Activated T-helper 17 cell treated with anti-CD3 and anti-CD28 coated beads, Interleukin-2, amount 50 U/mL, for 72 hours (primary cell): ENCODE measurements around the gene STMP1. TPM values are rescaled to one million over a fixed set of nuclear protein-coding genes. Genes with fewer than 3 reads are reported as not detected.

ENCODE experiments used
- ATAC-seq: fragments of 150-1000 bp; cut with Tn5 transposase; replicated peaks from 2 replicates; pipeline ENCODE4 v1.10.0; 2021; ENCODE audit warnings: mild to moderate bottlenecking, moderate library complexity
- H3K27ac Mint-ChIP-seq: one replicate; pipeline ENCODE4 v1.8.0; 2022; ENCODE audit warnings: mixed read lengths
- H3K27me3 Mint-ChIP-seq: one replicate; pipeline ENCODE4 v1.8.0; 2022; ENCODE audit warnings: mixed read lengths
- H3K36me3 Mint-ChIP-seq: one replicate; pipeline ENCODE4 v1.8.0; 2022; ENCODE audit warnings: low read depth, mild to moderate bottlenecking, mixed read lengths
- H3K4me1 Mint-ChIP-seq: one replicate; pipeline ENCODE4 v1.8.0; 2022; ENCODE audit warnings: mixed read lengths
- H3K4me3 Mint-ChIP-seq: one replicate; pipeline ENCODE4 v1.8.0; 2022; ENCODE audit warnings: mild to moderate bottlenecking, mixed read lengths
- H3K9me3 Mint-ChIP-seq: one replicate; pipeline ENCODE4 v1.8.0; 2022; ENCODE audit warnings: mixed read lengths
- total RNA-seq, 2 donors: library from RNA; stranded (reverse); gene quantifications; one replicate each; pipeline ENCODE4 v1.2.3, GENCODE V29; 2022

STMP1 gene
- total RNA-seq, 2 donors from 2014 or later: 10.5 to 11.1 TPM

DNA sequence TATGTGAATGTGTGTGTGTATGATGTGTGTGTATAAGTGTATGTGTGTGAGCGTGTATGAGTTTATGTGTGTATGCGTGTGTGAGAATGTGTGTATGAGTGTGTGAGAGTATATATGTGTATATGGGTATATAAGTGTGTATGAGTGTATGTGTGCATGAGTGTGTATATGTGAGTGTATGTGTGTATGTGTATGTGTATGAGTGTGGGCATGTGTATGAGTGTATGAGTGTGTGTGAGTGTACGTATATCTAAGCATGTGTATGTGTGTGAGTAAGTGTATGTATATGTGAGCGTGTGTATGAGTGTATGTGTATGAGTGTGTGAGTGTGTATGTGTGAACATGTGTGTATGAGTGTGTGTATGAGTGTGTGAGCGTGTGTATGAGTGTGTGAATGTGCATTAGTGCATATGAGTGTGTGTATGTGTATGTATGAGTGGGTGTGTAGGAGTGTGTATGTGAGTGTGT is 52.8 kb downstream of the STMP1 start:
- ATAC-seq: no peak
- no peaks in the 10 kb centered on the region for H3K9me3 Mint-ChIP-seq
- H3K27me3 Mint-ChIP-seq: no peaks in the 10 kb centered on the region
- H3K4me3 Mint-ChIP-seq: no peak overlapping the region
- H3K36me3 Mint-ChIP-seq: no peaks in the 10 kb centered on the region
- H3K27ac Mint-ChIP-seq: no peak overlapping the region
- no peaks in the 10 kb centered on the region for H3K4me1 Mint-ChIP-seq

DNA sequence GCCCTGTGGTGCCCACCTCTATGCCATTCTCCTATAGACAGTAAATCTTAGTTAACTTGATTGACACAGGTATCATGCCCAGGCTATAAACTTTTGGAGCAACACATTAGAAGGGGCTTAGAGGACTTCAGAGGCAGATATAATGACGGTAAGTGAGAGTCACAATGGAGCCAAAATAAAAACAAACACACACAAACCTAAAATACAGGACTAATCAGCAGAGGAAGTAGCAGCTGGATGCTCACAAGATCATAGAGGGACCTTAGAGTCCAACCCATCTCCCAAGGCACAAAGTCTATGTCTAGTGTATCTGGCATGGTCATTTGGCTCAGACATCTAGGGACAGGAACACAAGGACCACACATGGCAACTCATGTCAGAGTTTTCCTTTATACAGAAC is 53.4 kb downstream of the STMP1 start:
- no peak for ATAC-seq
- H3K27me3 Mint-ChIP-seq: peaks cover 3% of the 10 kb centered on the region
- no peak overlapping the region for H3K4me3 Mint-ChIP-seq
- H3K36me3 Mint-ChIP-seq: no peaks in the 10 kb centered on the region
- no peaks in the 10 kb centered on the region for H3K9me3 Mint-ChIP-seq
- no peak overlapping the region for H3K27ac Mint-ChIP-seq
- H3K4me1 Mint-ChIP-seq: no peaks in the 10 kb centered on the region

DNA sequence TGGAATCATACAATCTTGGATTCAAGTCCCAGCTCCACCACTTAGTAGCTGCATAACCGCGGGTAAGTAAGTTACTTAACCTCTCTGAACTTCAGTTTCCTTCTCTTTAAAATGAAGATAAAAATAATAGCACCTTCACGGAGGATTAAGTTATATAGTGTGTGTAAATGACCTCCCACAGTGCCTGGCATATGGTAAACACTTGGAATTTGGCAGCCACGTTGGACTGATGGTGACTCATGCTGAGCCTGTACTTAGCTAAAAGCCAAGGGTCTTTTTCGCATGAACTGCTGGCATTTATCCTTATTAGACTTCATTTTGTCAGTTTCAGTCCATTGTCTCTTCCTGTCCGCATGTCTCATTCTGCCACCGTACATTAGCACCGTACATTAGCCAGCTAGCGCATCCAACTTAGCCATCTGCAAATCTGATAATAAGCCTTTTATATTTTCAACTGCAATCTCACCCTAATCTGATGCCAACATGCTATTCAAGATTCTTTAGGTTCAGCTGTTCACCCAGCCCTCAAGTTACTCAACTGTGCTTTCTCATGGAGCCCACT is 54.4 kb downstream of the STMP1 start:
- Mint-ChIP-seq H3K27ac (no peak overlapping the region), H3K36me3 (no peaks in the 10 kb centered on the region), H3K4me3 (no peak overlapping the region), H3K9me3 (no peaks in the 10 kb centered on the region), H3K4me1 (no peaks in the 10 kb centered on the region), H3K27me3 (peaks cover 7% of the 10 kb centered on the region)
- ATAC-seq: no peak

DNA sequence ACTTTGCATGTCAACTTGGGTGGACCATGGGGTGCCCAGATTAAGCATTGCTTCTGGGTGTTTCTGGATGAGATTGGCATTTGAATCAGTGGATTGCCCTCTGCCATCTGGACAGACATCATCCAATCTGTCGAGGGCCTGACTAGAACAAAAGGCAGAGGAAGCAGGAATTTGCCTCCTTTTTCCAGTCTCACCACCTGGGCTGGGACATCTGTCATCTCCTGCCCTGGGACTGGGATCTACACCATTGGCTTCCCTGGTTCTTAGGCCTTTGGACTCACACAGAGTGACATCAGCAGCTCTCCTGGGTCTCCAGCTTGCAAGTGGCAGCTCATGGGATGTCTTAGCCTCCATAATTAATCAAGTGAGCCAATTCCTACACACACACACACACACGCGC is 55.4 kb downstream of the STMP1 start:
- H3K4me1 Mint-ChIP-seq: no peaks in the 10 kb centered on the region
- no peak overlapping the region for H3K4me3 Mint-ChIP-seq
- H3K27me3 Mint-ChIP-seq: peaks cover 10% of the 10 kb centered on the region
- no peaks in the 10 kb centered on the region for H3K9me3 Mint-ChIP-seq
- ATAC-seq: no peak
- no peak overlapping the region for H3K27ac Mint-ChIP-seq
- no peaks in the 10 kb centered on the region for H3K36me3 Mint-ChIP-seq

DNA sequence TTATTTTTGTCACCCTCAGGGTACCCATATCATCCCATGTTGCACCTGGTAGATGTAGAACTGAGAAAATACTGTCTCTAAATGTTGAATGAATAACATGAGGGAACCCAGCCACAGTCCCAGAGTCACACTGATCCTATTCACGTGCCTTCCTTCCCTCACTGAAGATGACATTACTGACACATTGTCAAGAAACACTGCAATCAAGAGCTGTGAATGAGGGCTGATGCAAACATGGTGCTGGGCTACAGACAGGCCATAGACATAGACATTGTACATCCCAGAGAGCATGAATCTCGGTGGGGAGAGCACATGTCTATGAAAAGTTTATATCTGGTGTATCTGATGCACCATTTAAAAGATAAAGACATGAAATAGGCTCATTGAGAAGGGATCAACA is 55.9 kb downstream of the STMP1 start:
- no peaks in the 10 kb centered on the region for H3K36me3 Mint-ChIP-seq

DNA sequence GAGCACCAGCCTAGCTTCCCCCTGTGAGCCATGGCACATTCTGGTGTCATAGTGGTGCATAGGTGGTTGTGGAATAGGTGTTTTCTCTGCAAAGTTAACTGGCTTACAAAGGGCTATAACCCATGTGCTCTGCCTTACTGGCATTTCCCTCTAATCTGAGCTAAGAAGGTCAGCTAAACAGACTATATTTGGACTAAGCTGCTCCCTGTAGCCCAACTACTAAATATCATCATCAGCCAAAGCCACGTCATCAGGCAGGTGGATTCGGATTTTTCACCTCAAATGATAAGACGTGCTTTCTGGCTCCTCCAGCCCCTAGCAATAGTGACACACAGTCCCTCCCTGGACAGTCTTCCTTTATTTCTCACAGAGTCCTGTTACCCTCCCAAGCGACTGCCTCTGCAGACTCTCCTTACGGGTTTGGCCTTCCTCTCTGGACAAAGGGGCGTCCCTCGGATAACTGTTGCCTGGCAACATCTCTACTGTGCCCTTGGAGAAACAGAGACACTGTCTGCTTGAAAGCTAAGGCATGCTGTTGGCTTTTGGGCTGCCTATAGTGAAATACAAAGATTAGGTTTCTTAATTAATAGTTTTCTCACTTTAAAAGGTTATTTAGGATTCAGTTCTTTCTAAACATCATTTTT is 56.6 kb downstream of the STMP1 start:
- Mint-ChIP-seq H3K4me1 (no peaks in the 10 kb centered on the region), H3K36me3 (no peaks in the 10 kb centered on the region), H3K27ac (no peak overlapping the region), H3K27me3 (peaks cover 10% of the 10 kb centered on the region), H3K4me3 (no peak overlapping the region), H3K9me3 (no peaks in the 10 kb centered on the region)
- no peak for ATAC-seq

More for the DNA sequence above, 55.9 kb downstream of the STMP1 start:
- Mint-ChIP-seq H3K9me3 (no peaks in the 10 kb centered on the region), H3K4me3 (no peak overlapping the region), H3K27me3 (peaks cover 10% of the 10 kb centered on the region), H3K27ac (no peak overlapping the region), H3K4me1 (no peaks in the 10 kb centered on the region)
- no peak for ATAC-seq

DNA sequence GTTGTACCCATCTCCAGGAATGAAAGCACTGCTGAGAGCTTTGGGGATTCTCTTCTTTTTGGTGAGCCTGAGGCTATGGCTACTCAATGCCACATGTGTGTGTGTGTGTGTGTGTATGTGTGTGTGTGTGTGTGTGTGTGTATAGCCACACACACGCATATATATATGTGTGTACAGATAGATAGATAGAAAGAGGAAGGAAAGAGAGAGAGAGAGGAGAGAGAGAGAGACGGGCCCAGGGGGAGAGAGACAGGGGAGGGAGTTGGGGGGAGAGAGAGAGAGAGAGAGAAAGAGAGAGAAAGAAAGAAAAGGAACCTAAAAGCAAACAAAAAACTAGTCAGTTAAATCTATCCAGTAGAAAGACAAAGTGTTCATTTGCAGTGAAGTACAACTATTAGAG is 57.4 kb downstream of the STMP1 start:
- ATAC-seq: no peak
- H3K27ac Mint-ChIP-seq: no peak overlapping the region

DNA sequence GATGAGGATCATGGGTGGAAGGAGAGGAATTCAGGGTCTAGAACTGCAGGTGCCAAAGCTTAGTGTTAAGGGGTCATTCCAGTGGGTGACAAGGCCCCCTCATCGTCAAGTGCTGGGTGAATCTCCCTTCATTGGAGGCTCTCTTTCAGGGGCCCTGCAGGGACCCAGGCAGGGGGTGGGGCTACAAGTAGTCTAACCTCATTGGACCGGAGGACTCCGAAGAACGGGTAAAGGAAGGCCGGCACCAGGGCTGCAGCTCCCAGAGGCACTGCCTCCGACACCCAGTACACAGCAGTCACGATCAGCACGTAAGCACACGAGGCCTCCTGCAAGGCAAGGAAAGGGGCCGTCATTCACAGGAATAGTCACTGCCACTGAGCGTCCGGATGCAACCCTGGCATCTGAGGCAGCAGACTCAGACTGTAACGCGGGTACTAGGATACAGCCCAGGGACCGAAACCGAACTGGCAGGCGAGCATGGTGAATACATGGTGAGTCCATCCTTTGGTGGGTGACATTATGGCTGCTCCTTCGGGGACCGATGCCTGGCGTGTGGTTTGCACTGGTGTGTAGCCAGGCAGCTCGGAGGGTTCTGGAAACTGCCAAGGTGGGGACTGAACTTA is 59.0 kb downstream of the STMP1 start:
- H3K36me3 Mint-ChIP-seq: no peaks in the 10 kb centered on the region
- ATAC-seq: no peak
- H3K27ac Mint-ChIP-seq: no peak overlapping the region

More for the DNA sequence above, 57.4 kb downstream of the STMP1 start:
- Mint-ChIP-seq H3K36me3 (no peaks in the 10 kb centered on the region), H3K4me3 (no peak overlapping the region), H3K4me1 (no peaks in the 10 kb centered on the region), H3K9me3 (no peaks in the 10 kb centered on the region), H3K27me3 (peaks cover 10% of the 10 kb centered on the region)

DNA sequence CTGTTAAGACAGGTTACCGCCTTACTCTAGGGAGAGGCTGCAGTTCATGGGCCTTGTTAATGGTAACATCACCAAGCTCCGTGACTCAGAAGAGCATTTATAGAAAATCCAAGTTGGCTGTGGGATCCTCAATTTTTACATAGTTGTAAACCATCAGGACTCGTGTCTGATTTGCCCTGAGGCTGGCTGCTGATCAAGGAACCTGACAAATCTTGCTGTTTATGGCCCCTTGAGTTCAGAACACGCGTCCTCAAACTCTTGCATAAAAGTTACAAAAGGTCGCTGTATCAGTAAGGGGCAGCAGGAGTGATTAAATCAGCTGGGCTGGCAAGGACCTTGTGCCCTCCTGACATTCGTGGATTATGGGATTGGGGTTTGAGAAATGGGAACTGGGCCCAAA is 61.1 kb downstream of the STMP1 start:
- H3K27ac Mint-ChIP-seq: no peak overlapping the region
- H3K9me3 Mint-ChIP-seq: no peaks in the 10 kb centered on the region
- H3K4me1 Mint-ChIP-seq: no peaks in the 10 kb centered on the region
- H3K4me3 Mint-ChIP-seq: no peak overlapping the region
- peaks cover 13% of the 10 kb centered on the region for H3K27me3 Mint-ChIP-seq
- no peaks in the 10 kb centered on the region for H3K36me3 Mint-ChIP-seq
- ATAC-seq: no peak

More for the DNA sequence above, 59.0 kb downstream of the STMP1 start:
- no peaks in the 10 kb centered on the region for H3K4me1 Mint-ChIP-seq
- no peaks in the 10 kb centered on the region for H3K9me3 Mint-ChIP-seq
- peaks cover 12% of the 10 kb centered on the region for H3K27me3 Mint-ChIP-seq
- no peak overlapping the region for H3K4me3 Mint-ChIP-seq

Other genes with a start within 250 kb of the STMP1 start
- 10 to 100 TPM; 20.1 to 28.1 TPM for gene CNOT4, start 152.4 kb upstream of the STMP1 start, total RNA-seq
- 100 to 1,000 TPM in 1 of 2 donors, 10 to 100 TPM in 1; 80.9 to 116 TPM for gene NUP205, start 104.6 kb upstream of the STMP1 start, total RNA-seq
- not detected for gene SLC13A4, start 65.7 kb downstream of the STMP1 start, total RNA-seq
- gene FAM180A, start 86.3 kb downstream of the STMP1 start, total RNA-seq: not detected